ENCODE results near the gene ZCCHC2.

- TF ChIP-seq EZH2 (IDR thresholded peaks at IDR 0.05; ENCODE audit: borderline replicate concordance, low read depth, low read length, poor library complexity, severe bottlenecking) (no peak), CTCF (conservative IDR thresholded peaks at IDR 0.05; ENCODE audit: low read depth, low read length) (no peak)
Measured at GRCh38 chr18:62536005-62536404, 13.2 kb downstream of the ZCCHC2 start.
